GM19397 (cell line): ENCODE results near the gene ITSN1.

Experiments used
- ATAC-seq: cut with Tn5 transposase; IDR thresholded peaks from one replicate; pipeline ENCODE4 v1.9.1; 2021; ENCODE audit warnings: mild to moderate bottlenecking, moderate library complexity; ENCODE audit not compliant: unreplicated experiment

The ITSN1 gene

GRCh38 chr21:33801424-33802405 is 159.4 kb downstream of the ITSN1 start:
- ATAC-seq, result no peak

GRCh38 chr21:33802481-33802880 is 160.2 kb downstream of the ITSN1 start:
- no peak for ATAC-seq

GRCh38 chr21:33808715-33809367 is 166.5 kb downstream of the ITSN1 start:
- no peak for ATAC-seq

- no peak for ATAC-seq
Measured at GRCh38 chr21:33810766-33811165, 168.5 kb downstream of the ITSN1 start.

- no peak for ATAC-seq
Measured at GRCh38 chr21:33811167-33812010, 169.1 kb downstream of the ITSN1 start.

- no peak for ATAC-seq
Measured at GRCh38 chr21:33813832-33814365, 171.6 kb downstream of the ITSN1 start.

- ATAC-seq, result no peak
Measured at GRCh38 chr21:33815143-33815707, 172.9 kb downstream of the ITSN1 start.

- ATAC-seq, result no peak
Measured at GRCh38 chr21:33816174-33816573, 173.9 kb downstream of the ITSN1 start.

- no peak for ATAC-seq
Measured at GRCh38 chr21:33817138-33817537, 174.8 kb downstream of the ITSN1 start.

GRCh38 chr21:33817663-33818451 is 175.6 kb downstream of the ITSN1 start:
- no peak for ATAC-seq

GRCh38 chr21:33820230-33820770 is 178.0 kb downstream of the ITSN1 start:
- no peak for ATAC-seq

- ATAC-seq, result no peak
Measured at GRCh38 chr21:33820798-33821197, 178.5 kb downstream of the ITSN1 start.

GRCh38 chr21:33821503-33822322 is 179.4 kb downstream of the ITSN1 start:
- ATAC-seq, result no peak

GRCh38 chr21:33824156-33824941 is 182.0 kb downstream of the ITSN1 start:
- ATAC-seq, result no peak

- ATAC-seq, result no peak
Measured at GRCh38 chr21:33825419-33825818, 183.1 kb downstream of the ITSN1 start.

GRCh38 chr21:33825915-33826314 is 183.6 kb downstream of the ITSN1 start:
- ATAC-seq, result no peak

- no peak for ATAC-seq
Measured at GRCh38 chr21:33828083-33828482, 185.8 kb downstream of the ITSN1 start.

GRCh38 chr21:33828577-33828976 is 186.3 kb downstream of the ITSN1 start:
- ATAC-seq, result no peak
